ENCODE measurements around the gene ZNF574.

DNA sequence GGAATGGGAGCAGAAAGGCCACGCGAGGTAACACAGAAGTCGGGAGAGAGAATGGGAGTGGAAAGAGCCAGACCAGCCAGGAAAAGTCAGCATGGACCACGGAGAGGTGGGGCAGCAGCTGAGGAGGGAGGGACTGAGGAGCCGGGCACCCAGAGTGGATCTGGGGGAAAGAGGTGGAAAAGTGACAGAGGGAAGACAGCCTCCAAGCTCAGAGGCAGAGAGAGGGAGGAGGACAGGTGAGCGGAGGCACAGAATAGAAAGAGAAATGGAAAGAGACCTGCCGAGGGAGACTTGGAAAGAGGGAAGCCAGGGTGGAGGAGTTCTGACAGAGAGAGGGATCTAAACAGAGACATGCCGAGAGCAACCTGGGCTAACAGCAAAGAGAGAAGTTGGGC is 7.6 kb upstream of the ZNF574 start:
- TF ChIP-seq, protein P1, sequence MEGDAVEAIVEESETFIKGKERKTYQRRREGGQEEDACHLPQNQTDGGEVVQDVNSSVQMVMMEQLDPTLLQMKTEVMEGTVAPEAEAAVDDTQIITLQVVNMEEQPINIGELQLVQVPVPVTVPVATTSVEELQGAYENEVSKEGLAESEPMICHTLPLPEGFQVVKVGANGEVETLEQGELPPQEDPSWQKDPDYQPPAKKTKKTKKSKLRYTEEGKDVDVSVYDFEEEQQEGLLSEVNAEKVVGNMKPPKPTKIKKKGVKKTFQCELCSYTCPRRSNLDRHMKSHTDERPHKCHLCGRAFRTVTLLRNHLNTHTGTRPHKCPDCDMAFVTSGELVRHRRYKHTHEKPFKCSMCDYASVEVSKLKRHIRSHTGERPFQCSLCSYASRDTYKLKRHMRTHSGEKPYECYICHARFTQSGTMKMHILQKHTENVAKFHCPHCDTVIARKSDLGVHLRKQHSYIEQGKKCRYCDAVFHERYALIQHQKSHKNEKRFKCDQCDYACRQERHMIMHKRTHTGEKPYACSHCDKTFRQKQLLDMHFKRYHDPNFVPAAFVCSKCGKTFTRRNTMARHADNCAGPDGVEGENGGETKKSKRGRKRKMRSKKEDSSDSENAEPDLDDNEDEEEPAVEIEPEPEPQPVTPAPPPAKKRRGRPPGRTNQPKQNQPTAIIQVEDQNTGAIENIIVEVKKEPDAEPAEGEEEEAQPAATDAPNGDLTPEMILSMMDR (IDR thresholded peaks at IDR 0.05), result no peak
- no peak for TF ChIP-seq POLR2AphosphoS5 (IDR thresholded peaks at IDR 0.05; ENCODE audit: low read depth, low read length)
- TF ChIP-seq SIN3A (IDR thresholded peaks at IDR 0.05; ENCODE audit: borderline replicate concordance, insufficient read depth, low read depth, low read length), result no peak
- TF ChIP-seq, protein P2, sequence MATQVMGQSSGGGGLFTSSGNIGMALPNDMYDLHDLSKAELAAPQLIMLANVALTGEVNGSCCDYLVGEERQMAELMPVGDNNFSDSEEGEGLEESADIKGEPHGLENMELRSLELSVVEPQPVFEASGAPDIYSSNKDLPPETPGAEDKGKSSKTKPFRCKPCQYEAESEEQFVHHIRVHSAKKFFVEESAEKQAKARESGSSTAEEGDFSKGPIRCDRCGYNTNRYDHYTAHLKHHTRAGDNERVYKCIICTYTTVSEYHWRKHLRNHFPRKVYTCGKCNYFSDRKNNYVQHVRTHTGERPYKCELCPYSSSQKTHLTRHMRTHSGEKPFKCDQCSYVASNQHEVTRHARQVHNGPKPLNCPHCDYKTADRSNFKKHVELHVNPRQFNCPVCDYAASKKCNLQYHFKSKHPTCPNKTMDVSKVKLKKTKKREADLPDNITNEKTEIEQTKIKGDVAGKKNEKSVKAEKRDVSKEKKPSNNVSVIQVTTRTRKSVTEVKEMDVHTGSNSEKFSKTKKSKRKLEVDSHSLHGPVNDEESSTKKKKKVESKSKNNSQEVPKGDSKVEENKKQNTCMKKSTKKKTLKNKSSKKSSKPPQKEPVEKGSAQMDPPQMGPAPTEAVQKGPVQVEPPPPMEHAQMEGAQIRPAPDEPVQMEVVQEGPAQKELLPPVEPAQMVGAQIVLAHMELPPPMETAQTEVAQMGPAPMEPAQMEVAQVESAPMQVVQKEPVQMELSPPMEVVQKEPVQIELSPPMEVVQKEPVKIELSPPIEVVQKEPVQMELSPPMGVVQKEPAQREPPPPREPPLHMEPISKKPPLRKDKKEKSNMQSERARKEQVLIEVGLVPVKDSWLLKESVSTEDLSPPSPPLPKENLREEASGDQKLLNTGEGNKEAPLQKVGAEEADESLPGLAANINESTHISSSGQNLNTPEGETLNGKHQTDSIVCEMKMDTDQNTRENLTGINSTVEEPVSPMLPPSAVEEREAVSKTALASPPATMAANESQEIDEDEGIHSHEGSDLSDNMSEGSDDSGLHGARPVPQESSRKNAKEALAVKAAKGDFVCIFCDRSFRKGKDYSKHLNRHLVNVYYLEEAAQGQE (IDR thresholded peaks at IDR 0.05; ENCODE audit: insufficient read depth in 1 of 2, low read depth in 2 of 2, low read length in 1 of 2), result no peak
